OCI-LY1 (cell line): Measurements from ENCODE around the gene TMEM233.

Source experiments
- CTCF ChIP-seq: fragments of 200-600 bp; sonication (generic), shearing (Covaris generic); IDR thresholded peaks from 2 replicates; pipeline ENCODE4 v1.5.1; 2017; ENCODE audit warnings: mild to moderate bottlenecking, antibody characterized with exemption, low read length, moderate library complexity, mixed read lengths
- EZH2 ChIP-seq: fragments of 200-600 bp; sonication (generic), shearing (Covaris generic); IDR thresholded peaks from 2 replicates; pipeline ENCODE4 v1.8.0; 2017; ENCODE audit warnings: borderline replicate concordance, mixed run types, mild to moderate bottlenecking, antibody characterized with exemption, low read length, moderate library complexity, mixed read lengths

- TF ChIP-seq CTCF (no peak), EZH2 (no peak)
Observed at GRCh38 chr12:119645535-119646059, 52.0 kb downstream of the TMEM233 start.
